Keratinocyte (primary cell): ENCODE measurements around the gene SKAP1. TPM values are rescaled to one million over a fixed set of nuclear protein-coding genes. Genes with fewer than 3 reads are reported as not detected.

Experiments
- DNase-seq: peaks from one replicate; pipeline ENCODE4 v3.0.0-alpha.2; 2011; ENCODE audit warnings: low read depth, missing footprints, low spot score
- FAIRE-seq: peaks from 2 replicates; lab custom pipeline; 2011; peaks lifted over from hg19 to GRCh38; lab: Jason Lieb, UNC
- H2AFZ ChIP-seq: 2 replicates; pipeline ENCODE4 v1.6.0; 2012; ENCODE audit warnings: low read length, control low read depth, inconsistent platforms; ENCODE audit not compliant: control insufficient read depth
- H3K27ac ChIP-seq: 2 replicates; pipeline ENCODE4 v1.5.1; 2011; ENCODE audit warnings: low read length; ENCODE audit not compliant: control insufficient read depth, insufficient read depth
- H3K27me3 ChIP-seq: 3 replicates; pipeline ENCODE4 v1.6.0; 2011; ENCODE audit warnings: low read length; ENCODE audit not compliant: control insufficient read depth, insufficient read depth; ENCODE audit errors: extremely low read depth
- H3K36me3 ChIP-seq, 2 experiments: 2 replicates in 1 of 2; 3 replicates in 1 of 2; pipeline ENCODE4 v1.5.1; 2011; ENCODE audit warnings: low read length in 2 of 2, mild to moderate bottlenecking in 1 of 2; ENCODE audit not compliant: control insufficient read depth in 2 of 2, insufficient read depth in 2 of 2; ENCODE audit errors: extremely low read depth in 1 of 2
- H3K4me1 ChIP-seq: 3 replicates; pipeline ENCODE4 v1.5.1; 2011; ENCODE audit warnings: low read length; ENCODE audit not compliant: control insufficient read depth, insufficient read depth; ENCODE audit errors: extremely low read depth
- H3K4me2 ChIP-seq: 3 replicates; pipeline ENCODE4 v1.6.0; 2011; ENCODE audit warnings: low read depth, low read length; ENCODE audit not compliant: control insufficient read depth, insufficient read depth; ENCODE audit errors: extremely low read depth
- H3K4me3 ChIP-seq, 3 experiments: fragments of 200-600 bp in 1 of 3; sonication (generic) in 1 of 3; 2 replicates in 2 of 3; 3 replicates in 1 of 3; pipeline ENCODE4 v1.5.1; 2011 to 2016; ENCODE audit warnings: low read length in 3 of 3, mild to moderate bottlenecking in 3 of 3, control low read depth in 2 of 3, inconsistent platforms in 1 of 3, low read depth in 1 of 3, mixed read lengths in 1 of 3, mixed run types in 1 of 3, moderate library complexity in 1 of 3; ENCODE audit not compliant: control insufficient read depth in 2 of 3, insufficient read depth in 2 of 3; ENCODE audit errors: extremely low read depth in 1 of 3
- H3K79me2 ChIP-seq: 2 replicates; pipeline ENCODE4 v1.6.0; 2012; ENCODE audit warnings: low read length; ENCODE audit not compliant: control insufficient read depth, insufficient read depth
- H3K9ac ChIP-seq: 3 replicates; pipeline ENCODE4 v1.6.0; 2011; ENCODE audit warnings: low read length; ENCODE audit not compliant: control insufficient read depth, insufficient read depth; ENCODE audit errors: extremely low read depth
- H3K9me1 ChIP-seq: 3 replicates; pipeline ENCODE4 v1.6.0; 2011; ENCODE audit warnings: low read length; ENCODE audit not compliant: control insufficient read depth, insufficient read depth; ENCODE audit errors: extremely low read depth
- H3K9me3 ChIP-seq: 2 replicates; pipeline ENCODE4 v1.5.1; 2012; ENCODE audit warnings: low read depth, low read length; ENCODE audit not compliant: control insufficient read depth
- H4K20me1 ChIP-seq: 3 replicates; pipeline ENCODE4 v1.6.0; 2011; ENCODE audit warnings: low read length; ENCODE audit not compliant: control insufficient read depth, insufficient read depth; ENCODE audit errors: extremely low read depth
- EZH2 ChIP-seq: IDR thresholded peaks from one replicate; pipeline ENCODE4 v1.6.1; 2012; ENCODE audit warnings: inconsistent platforms, mild to moderate bottlenecking, low read length, moderate library complexity
- dilution Hi-C: fragments of 300-500 bp; cut with MboI; formaldehyde crosslinking; loops from one replicate; pipeline ENCODE4 v1.7.0; 2020; ENCODE audit warnings: low sequenced_read_pairs; ENCODE audit not compliant: extremely low pct_ligation_motif_present
- polyA plus RNA-seq, 5 experiments: library from polyadenylated mRNA; depleted of rRNA in 3 of 5; stranded (reverse) in 3 of 5; stranded (forward) in 1 of 5; unstranded in 1 of 5; fragments of >200 nt; gene quantifications; 1 replicate in 1 of 5; 2 replicates in 3 of 5; 3 replicates in 1 of 5; pipeline versions ENCODE4 v1.2.1 to v1.2.3, GENCODE V29; 2011 to 2012; ENCODE audit warnings: missing spikeins in 2 of 5, low read depth in 1 of 5, low replicate concordance in 1 of 5
- TF ChIP-seq, protein P1 (sequence below), 3 experiments: IDR thresholded peaks in 1 of 3; conservative IDR thresholded peaks in 1 of 3; optimal IDR thresholded peaks in 1 of 3; 2 replicates in 2 of 3; 3 replicates in 1 of 3; pipeline versions ENCODE3 to v1.5.1; 2011; ENCODE audit warnings: low read length in 3 of 3, mild to moderate bottlenecking in 3 of 3, moderate library complexity in 2 of 3, control low read depth in 1 of 3, inconsistent platforms in 1 of 3; ENCODE audit not compliant: insufficient read depth in 2 of 3; ENCODE audit errors: extremely low read depth in 1 of 3

Gene SKAP1
- polyA plus RNA-seq, 1 donor (not counting 4 experiments of a cell fraction or from before 2014, with no cell fraction given), result not detected

DNA sequence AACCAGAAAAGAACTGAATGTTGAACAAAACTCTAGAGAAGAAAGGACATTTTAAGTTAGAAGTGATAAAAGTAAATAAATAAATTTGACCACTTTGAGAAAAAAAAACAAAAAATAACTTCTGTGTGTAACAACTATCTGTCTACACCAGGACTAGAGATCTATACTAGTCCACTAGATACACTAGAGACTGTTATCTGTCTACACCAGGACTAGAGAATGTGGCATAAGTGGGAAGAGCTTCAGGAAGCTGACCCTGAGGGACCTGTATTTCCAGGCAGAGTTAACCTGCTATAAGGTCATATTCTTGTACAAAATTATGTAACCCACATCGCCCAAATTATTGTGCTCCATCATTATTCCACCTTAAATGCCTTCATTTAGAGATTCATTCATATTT lies 160.8 kb downstream of the SKAP1 start:
- no peak overlapping the region for H3K4me2 ChIP-seq
- no peaks in the 10 kb centered on the region for H3K9me1 ChIP-seq
- no peaks in the 10 kb centered on the region for H3K27me3 ChIP-seq
- no peak overlapping the region for H3K4me3 ChIP-seq
- H4K20me1 ChIP-seq, result no peaks in the 10 kb centered on the region
- TF ChIP-seq EZH2, result no peak
- TF ChIP-seq, protein P1, sequence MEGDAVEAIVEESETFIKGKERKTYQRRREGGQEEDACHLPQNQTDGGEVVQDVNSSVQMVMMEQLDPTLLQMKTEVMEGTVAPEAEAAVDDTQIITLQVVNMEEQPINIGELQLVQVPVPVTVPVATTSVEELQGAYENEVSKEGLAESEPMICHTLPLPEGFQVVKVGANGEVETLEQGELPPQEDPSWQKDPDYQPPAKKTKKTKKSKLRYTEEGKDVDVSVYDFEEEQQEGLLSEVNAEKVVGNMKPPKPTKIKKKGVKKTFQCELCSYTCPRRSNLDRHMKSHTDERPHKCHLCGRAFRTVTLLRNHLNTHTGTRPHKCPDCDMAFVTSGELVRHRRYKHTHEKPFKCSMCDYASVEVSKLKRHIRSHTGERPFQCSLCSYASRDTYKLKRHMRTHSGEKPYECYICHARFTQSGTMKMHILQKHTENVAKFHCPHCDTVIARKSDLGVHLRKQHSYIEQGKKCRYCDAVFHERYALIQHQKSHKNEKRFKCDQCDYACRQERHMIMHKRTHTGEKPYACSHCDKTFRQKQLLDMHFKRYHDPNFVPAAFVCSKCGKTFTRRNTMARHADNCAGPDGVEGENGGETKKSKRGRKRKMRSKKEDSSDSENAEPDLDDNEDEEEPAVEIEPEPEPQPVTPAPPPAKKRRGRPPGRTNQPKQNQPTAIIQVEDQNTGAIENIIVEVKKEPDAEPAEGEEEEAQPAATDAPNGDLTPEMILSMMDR (optimal IDR thresholded peaks at IDR 0.05 in 1 of 3, IDR thresholded peaks at IDR 0.05 in 1 of 3, conservative IDR thresholded peaks at IDR 0.05 in 1 of 3; ENCODE audit: extremely low read depth in 1 of 3, insufficient read depth in 2 of 3, low read length in 3 of 3), result no peak
- no peaks in the 10 kb centered on the region for H3K9me3 ChIP-seq
- DNase-seq (no peak), FAIRE-seq (no peak)
- dilution Hi-C loops, result no loop called here
- no peak overlapping the region for H3K9ac ChIP-seq
- H3K27ac ChIP-seq, result no peak overlapping the region
- H2AFZ ChIP-seq, result no peak overlapping the region
- H3K4me1 ChIP-seq, result peaks cover 5% of the 10 kb centered on the region
- H3K36me3 ChIP-seq, result no peaks in the 10 kb centered on the region
- H3K79me2 ChIP-seq, result no peaks in the 10 kb centered on the region

DNA sequence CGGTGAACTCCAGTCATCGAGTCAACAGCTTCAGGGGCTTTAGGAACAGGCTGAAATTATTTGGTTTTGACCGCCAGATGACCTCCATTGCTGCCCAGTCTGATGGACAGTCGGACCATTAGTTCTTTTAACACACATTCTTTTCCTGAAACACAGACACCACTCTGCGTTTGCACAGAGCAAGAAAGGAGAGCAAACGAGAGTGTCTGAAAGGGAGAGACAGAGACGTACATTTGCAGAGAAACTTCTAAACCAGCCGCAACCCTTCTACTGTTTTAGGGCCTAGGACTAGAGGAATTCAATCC lies 166.3 kb downstream of the SKAP1 start:
- H2AFZ ChIP-seq, result no peak overlapping the region
- FAIRE-seq, result no peak
- H3K4me3 ChIP-seq, result no peak overlapping the region
- TF ChIP-seq EZH2, result no peak
- TF ChIP-seq, protein P1 (optimal IDR thresholded peaks at IDR 0.05 in 1 of 3, IDR thresholded peaks at IDR 0.05 in 1 of 3, conservative IDR thresholded peaks at IDR 0.05 in 1 of 3; ENCODE audit: extremely low read depth in 1 of 3, insufficient read depth in 2 of 3, low read length in 3 of 3), result no peak
- no peaks in the 10 kb centered on the region for H3K27me3 ChIP-seq
- peaks cover 5% of the 10 kb centered on the region for H3K4me1 ChIP-seq
- no peak overlapping the region for H3K4me2 ChIP-seq
- no peak overlapping the region for H3K9ac ChIP-seq
- H4K20me1 ChIP-seq, result no peaks in the 10 kb centered on the region
- H3K9me3 ChIP-seq, result no peaks in the 10 kb centered on the region
- no peaks in the 10 kb centered on the region for H3K9me1 ChIP-seq
- no peaks in the 10 kb centered on the region for H3K79me2 ChIP-seq
- no peak for DNase-seq
- dilution Hi-C loops, result no loop called here
- no peak overlapping the region for H3K27ac ChIP-seq
- H3K36me3 ChIP-seq, result no peaks in the 10 kb centered on the region
